ENCODE data around the gene SLC5A2. TPM values are rescaled to one million over a fixed set of nuclear protein-coding genes. Genes with fewer than 3 reads are reported as not detected.

The SLC5A2 gene
- total RNA-seq, 1 experiment from 2014 or later: 0.11 TPM

Other genes starting within 250 kb of the SLC5A2 start
- not detected in 2 replicates for gene ITGAM, start 223.1 kb upstream of the SLC5A2 start, total RNA-seq (2014; rRNA removed)
- not detected in 2 replicates for gene ITGAX, start 127.9 kb upstream of the SLC5A2 start, total RNA-seq (2014; rRNA removed)
- not detected in 2 replicates for gene ITGAD, start 89.8 kb upstream of the SLC5A2 start, total RNA-seq (2014; rRNA removed)
- not detected in 2 replicates for gene COX6A2, start 54.8 kb upstream of the SLC5A2 start, total RNA-seq (2014; rRNA removed)
- gene ZNF843, start 40.3 kb upstream of the SLC5A2 start, total RNA-seq (2014; rRNA removed): 0.52 TPM in 1 of 2 replicates, not detected in the other
- gene ARMC5, start 23.6 kb upstream of the SLC5A2 start, total RNA-seq (2014; rRNA removed): 5.4 and 5.8 TPM in 2 replicates
- 11.2 and 12.5 TPM in 2 replicates for gene TGFB1I1, start 11.0 kb upstream of the SLC5A2 start, total RNA-seq (2014; rRNA removed)
- gene RUSF1, start 25.3 kb downstream of the SLC5A2 start, total RNA-seq (2014; rRNA removed): 39.9 and 44.3 TPM in 2 replicates
- gene AHSP, start 44.8 kb downstream of the SLC5A2 start, total RNA-seq (2014; rRNA removed): not detected in 2 replicates